Progenitor cell of endocrine pancreas (in vitro differentiated cells): ENCODE measurements around the gene ROCK2. TPM values are rescaled to one million over a fixed set of nuclear protein-coding genes. Genes with fewer than 3 reads are reported as not detected.

ENCODE experiments used
- DNase-seq: peaks from one replicate; pipeline ENCODE4 v3.0.0; 2021; ENCODE audit warnings: low spot score; ENCODE audit not compliant: unreplicated experiment
- H3K27ac Mint-ChIP-seq: 2 replicates; pipeline ENCODE4 v1.8.0; 2021; ENCODE audit warnings: mild to moderate bottlenecking, moderate library complexity, mixed read lengths
- H3K27me3 Mint-ChIP-seq: 2 replicates; pipeline ENCODE4 v1.8.0; 2021; ENCODE audit warnings: mixed read lengths
- H3K36me3 Mint-ChIP-seq: 2 replicates; pipeline ENCODE4 v1.8.0; 2022; ENCODE audit warnings: mixed read lengths; ENCODE audit not compliant: insufficient read depth
- H3K4me1 Mint-ChIP-seq: 2 replicates; pipeline ENCODE4 v1.8.0; 2021; ENCODE audit warnings: low read depth, mixed read lengths
- H3K4me3 Mint-ChIP-seq: 2 replicates; pipeline ENCODE4 v1.8.0; 2021; ENCODE audit warnings: low read depth, mild to moderate bottlenecking, moderate library complexity, mixed read lengths
- H3K9me3 Mint-ChIP-seq: 2 replicates; pipeline ENCODE4 v1.8.0; 2021; ENCODE audit warnings: low read depth, mixed read lengths
- CTCF ChIP-seq: fragments of 200-600 bp; sonication (generic); IDR thresholded peaks from one replicate; pipeline ENCODE4 v1.5.0; 2021; ENCODE audit warnings: antibody characterized with exemption, mild to moderate bottlenecking; ENCODE audit not compliant: unreplicated experiment
- total RNA-seq: library from RNA; stranded (reverse); gene quantifications from 2 replicates; pipeline ENCODE4 v1.2.1, GENCODE V29; 2021

ROCK2 gene
- total RNA-seq, 1 donor from 2014 or later = 43.8 TPM

DNA sequence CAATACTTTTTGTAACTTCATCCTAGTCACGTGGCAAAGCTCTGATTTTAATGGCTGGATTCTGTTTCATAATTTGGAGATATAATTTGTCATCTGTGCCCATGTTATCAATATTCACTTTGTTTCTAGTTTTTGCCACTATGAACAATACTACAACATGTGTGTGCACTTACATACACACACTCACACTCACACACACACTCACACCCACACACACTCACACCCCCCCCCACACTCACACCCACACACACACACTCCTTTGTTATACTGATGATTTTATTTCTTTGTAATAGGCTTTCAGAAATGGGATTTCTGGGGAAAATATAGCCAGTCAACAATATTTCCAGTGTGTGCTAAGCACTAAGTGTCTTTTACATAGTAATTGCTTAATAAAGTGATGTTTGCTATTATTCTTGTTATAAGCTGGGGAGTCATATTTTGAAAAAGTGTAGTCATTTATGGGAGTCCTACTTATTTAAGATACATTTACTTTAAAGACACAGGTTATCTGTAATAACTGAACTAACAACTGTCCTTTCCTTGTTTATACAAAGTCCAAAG lies 22.8 kb upstream of the ROCK2 start:
- H3K4me3 Mint-ChIP-seq = no peak overlapping the region

DNA sequence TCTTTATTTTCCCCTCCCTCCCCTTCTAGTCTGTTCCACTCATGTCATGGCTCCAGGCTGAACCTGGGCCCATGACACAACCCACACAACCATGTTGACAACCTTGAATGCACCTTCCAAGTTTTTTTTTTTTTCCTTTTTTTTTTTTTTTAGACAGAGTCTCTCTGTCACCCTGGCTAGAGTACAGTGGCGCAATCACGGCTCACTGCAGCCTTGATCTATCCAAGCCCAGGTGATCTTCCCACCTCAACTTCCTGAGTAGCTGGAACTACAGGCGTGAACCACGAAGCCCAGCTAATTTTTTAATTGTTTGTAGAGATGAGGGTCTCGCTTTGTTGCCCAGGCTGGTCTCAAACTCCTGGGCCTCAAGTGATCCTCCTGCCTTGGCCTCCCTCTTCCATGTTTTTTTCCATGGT lies 21.9 kb upstream of the ROCK2 start:
- no peaks in the 10 kb centered on the region for H3K9me3 Mint-ChIP-seq
- no peaks in the 10 kb centered on the region for H3K36me3 Mint-ChIP-seq
- no peak for DNase-seq
- no peak for TF ChIP-seq CTCF
- peaks cover 28% of the 10 kb centered on the region for H3K27me3 Mint-ChIP-seq
- H3K4me1 Mint-ChIP-seq = peaks cover 4% of the 10 kb centered on the region
- H3K27ac Mint-ChIP-seq = no peak overlapping the region
- H3K4me3 Mint-ChIP-seq = no peak overlapping the region

More for the DNA sequence above, 22.8 kb upstream of the ROCK2 start:
- no peak for DNase-seq
- no peaks in the 10 kb centered on the region for H3K9me3 Mint-ChIP-seq
- peaks cover 34% of the 10 kb centered on the region for H3K27me3 Mint-ChIP-seq
- no peaks in the 10 kb centered on the region for H3K36me3 Mint-ChIP-seq
- peaks cover 4% of the 10 kb centered on the region for H3K4me1 Mint-ChIP-seq
- no peak overlapping the region for H3K27ac Mint-ChIP-seq
- TF ChIP-seq CTCF = no peak

DNA sequence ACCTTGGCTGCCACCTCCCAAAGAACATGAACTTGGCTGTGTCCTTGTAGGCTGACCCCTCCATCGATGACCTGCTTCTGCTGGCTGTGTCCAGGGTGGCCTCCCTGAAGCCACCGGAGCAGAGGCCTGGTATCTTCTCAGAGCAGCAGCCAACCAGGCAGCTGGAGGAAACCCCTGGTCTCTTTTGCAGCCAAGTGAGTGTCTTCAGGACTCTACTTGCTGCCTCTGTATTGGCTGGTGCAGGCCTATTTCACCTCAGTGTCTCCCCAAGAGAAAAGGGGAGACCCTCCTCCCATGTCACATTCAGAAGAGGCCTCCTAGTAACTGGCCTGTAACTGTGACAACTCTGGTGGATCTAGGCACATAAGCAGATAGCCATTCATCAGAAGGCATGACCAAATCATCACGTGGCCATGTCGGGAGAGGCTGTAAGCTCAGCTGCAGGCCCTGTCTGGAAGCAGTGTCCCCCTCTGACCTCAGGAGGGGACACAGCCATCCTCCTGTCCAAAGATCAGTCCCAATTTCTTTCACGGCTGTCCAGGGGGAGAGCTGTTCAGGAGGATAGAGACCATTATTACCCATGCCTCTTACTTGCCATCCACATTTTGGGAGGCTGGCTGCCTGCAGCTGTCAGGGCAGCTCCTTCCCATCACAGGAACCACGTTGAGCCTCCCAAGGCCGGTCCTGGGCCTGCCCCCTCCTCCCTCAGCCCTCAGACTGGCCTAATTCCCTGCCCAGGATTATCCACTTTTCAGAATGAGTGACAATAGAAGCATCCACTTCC lies 20.9 kb upstream of the ROCK2 start:
- no peaks in the 10 kb centered on the region for H3K4me1 Mint-ChIP-seq
- peaks cover 28% of the 10 kb centered on the region for H3K27me3 Mint-ChIP-seq
- no peak for TF ChIP-seq CTCF
- H3K27ac Mint-ChIP-seq = no peak overlapping the region
- DNase-seq = no peak
- no peaks in the 10 kb centered on the region for H3K9me3 Mint-ChIP-seq
- no peaks in the 10 kb centered on the region for H3K36me3 Mint-ChIP-seq
- H3K4me3 Mint-ChIP-seq = no peak overlapping the region

DNA sequence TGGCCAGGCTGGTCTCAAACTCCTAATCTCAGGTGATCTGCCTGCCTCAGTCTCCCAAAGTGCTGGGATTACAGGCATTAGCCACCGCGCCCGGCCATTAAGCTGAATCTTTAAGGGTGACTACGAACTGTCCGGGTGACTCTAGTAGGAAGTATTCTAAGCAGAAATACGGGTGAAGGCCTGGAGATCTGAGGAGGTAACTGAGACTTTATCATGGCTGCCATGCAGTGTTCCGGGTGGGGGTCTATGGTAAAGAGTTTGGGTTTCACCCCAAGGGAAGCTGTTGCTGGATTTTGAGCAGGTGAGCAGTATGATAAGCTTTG lies 20.1 kb upstream of the ROCK2 start:
- no peaks in the 10 kb centered on the region for H3K4me1 Mint-ChIP-seq
- DNase-seq = no peak
- no peak overlapping the region for H3K4me3 Mint-ChIP-seq
- no peaks in the 10 kb centered on the region for H3K36me3 Mint-ChIP-seq
- H3K27ac Mint-ChIP-seq = no peak overlapping the region
- TF ChIP-seq CTCF = no peak
- peaks cover 30% of the 10 kb centered on the region for H3K27me3 Mint-ChIP-seq
- no peaks in the 10 kb centered on the region for H3K9me3 Mint-ChIP-seq

DNA sequence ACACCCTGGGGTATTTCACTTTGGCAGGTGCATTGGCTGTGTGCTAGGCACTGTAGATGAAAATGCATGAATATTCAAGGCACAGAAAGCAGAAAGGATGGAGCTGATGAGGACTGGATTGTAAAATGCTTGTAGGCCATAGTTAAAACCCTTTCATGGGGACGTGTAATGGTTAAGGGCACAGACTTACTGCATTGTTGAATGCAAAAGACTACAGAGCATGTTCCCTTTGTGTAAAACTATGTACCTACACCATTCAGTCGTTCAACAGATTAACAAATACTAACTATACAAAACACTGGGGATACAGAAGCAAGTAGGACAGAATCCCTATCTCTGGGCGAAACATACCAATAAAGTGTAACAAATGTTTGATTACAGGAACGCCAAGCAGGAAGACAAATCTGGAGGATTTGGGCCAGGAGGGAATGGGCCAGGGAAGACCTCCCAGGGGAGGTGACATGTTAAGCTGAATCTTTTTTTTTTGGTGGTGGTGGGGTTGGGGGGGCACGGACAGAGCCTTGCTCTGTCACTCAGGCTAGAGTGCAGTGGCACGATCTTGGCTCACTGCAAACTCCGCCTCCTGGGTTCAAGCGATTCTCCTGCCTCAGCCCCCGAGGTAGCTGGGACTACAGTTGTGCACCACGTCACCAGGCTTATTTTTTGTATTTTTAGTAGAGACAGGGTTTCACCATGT lies 19.6 kb upstream of the ROCK2 start:
- TF ChIP-seq CTCF = no peak
- no peak overlapping the region for H3K27ac Mint-ChIP-seq
- no peaks in the 10 kb centered on the region for H3K4me1 Mint-ChIP-seq
- H3K36me3 Mint-ChIP-seq = no peaks in the 10 kb centered on the region
- no peaks in the 10 kb centered on the region for H3K9me3 Mint-ChIP-seq
- H3K4me3 Mint-ChIP-seq = no peak overlapping the region
- no peak for DNase-seq
- H3K27me3 Mint-ChIP-seq = peaks cover 29% of the 10 kb centered on the region
